Lower lobe of right lung (tissue), 2 donors: Measurements from ENCODE around the gene CCDC134. TPM values are rescaled to one million over a fixed set of nuclear protein-coding genes. Genes with fewer than 3 reads are reported as not detected.

ENCODE experiments used
- ATAC-seq, 2 donors: fragments of 200-7000 bp; cut with Tn5 transposase; one replicate each; pipeline ENCODE4 v1.9.1; 2020 to 2022; ENCODE audit warnings: mild to moderate bottlenecking in 2 of 2, moderate library complexity in 2 of 2
- DNase-seq: peaks from one replicate; pipeline ENCODE4 v3.0.0-alpha.2; 2020
- H3K27ac ChIP-seq: fragments of 200-600 bp; one replicate; pipeline ENCODE4 v1.8.0; 2022
- H3K27me3 ChIP-seq: fragments of 200-600 bp; one replicate; pipeline ENCODE4 v1.8.0; 2022; ENCODE audit warnings: low read depth
- H3K36me3 ChIP-seq: fragments of 200-600 bp; one replicate; pipeline ENCODE4 v1.8.0; 2022; ENCODE audit warnings: mild to moderate bottlenecking
- H3K4me1 ChIP-seq: fragments of 200-600 bp; one replicate; pipeline ENCODE4 v1.8.0; 2022
- H3K4me3 ChIP-seq: fragments of 200-600 bp; one replicate; pipeline ENCODE4 v1.8.0; 2022; ENCODE audit warnings: mild to moderate bottlenecking
- H3K9me3 ChIP-seq: fragments of 200-600 bp; one replicate; pipeline ENCODE4 v1.8.0; 2022
- intact Hi-C: fragments of 100-400 bp; cut with DNase I; formaldehyde crosslinking; loops from one replicate; pipeline ENCODE4 v1.11.0; 2022
- total RNA-seq: library from RNA; stranded (reverse); fragmentation: NEBNext Ultra II Directional; extraction: Animal tissue kit (Norgen Biotek cat#: 25700); gene quantifications from one replicate; pipeline ENCODE4 v1.2.1, GENCODE V29; 2021
- TF ChIP-seq, protein P1 (sequence below): fragments of 200-600 bp; IDR thresholded peaks from one replicate; pipeline ENCODE4 v1.8.0; 2022; ENCODE audit warnings: antibody characterized with exemption, mild to moderate bottlenecking
- donor health status: DM: no; HTN: yes; CAD: no; lungs with severe emphysema.

The CCDC134 gene
- total RNA-seq, 1 donor from 2014 or later = 7.9 TPM

DNA sequence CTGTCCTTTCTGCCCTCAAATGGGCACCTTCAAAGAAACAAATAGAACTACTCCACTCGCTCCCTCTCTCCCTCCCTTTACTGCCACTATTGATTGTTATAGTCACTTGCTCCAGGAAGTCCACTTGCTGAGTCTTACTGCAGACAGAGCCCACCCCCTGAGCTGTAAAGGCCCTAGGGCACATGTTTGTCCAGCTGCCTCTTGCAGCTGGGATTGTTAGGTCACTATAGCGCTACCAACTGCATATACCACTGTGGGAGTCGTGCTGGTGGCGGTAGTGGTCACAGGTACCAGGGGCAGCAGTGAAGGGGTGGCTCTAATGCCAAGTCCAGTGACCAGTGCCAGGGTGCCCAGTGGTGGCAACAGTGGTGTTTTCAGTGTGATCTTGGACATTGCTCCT lies 28.0 kb downstream of the CCDC134 start:
- no peak for ATAC-seq
- Histone ChIP-seq H3K9me3 (no peaks in the 10 kb centered on the region), H3K36me3 (peaks cover 11% of the 10 kb centered on the region), H3K27ac (no peak overlapping the region), H3K4me1 (peaks cover 25% of the 10 kb centered on the region), H3K27me3 (no peaks in the 10 kb centered on the region), H3K4me3 (no peak overlapping the region)
- no peak for DNase-seq
- TF ChIP-seq, protein P1, sequence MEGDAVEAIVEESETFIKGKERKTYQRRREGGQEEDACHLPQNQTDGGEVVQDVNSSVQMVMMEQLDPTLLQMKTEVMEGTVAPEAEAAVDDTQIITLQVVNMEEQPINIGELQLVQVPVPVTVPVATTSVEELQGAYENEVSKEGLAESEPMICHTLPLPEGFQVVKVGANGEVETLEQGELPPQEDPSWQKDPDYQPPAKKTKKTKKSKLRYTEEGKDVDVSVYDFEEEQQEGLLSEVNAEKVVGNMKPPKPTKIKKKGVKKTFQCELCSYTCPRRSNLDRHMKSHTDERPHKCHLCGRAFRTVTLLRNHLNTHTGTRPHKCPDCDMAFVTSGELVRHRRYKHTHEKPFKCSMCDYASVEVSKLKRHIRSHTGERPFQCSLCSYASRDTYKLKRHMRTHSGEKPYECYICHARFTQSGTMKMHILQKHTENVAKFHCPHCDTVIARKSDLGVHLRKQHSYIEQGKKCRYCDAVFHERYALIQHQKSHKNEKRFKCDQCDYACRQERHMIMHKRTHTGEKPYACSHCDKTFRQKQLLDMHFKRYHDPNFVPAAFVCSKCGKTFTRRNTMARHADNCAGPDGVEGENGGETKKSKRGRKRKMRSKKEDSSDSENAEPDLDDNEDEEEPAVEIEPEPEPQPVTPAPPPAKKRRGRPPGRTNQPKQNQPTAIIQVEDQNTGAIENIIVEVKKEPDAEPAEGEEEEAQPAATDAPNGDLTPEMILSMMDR = no peak
- intact Hi-C loops = no loop called here

DNA sequence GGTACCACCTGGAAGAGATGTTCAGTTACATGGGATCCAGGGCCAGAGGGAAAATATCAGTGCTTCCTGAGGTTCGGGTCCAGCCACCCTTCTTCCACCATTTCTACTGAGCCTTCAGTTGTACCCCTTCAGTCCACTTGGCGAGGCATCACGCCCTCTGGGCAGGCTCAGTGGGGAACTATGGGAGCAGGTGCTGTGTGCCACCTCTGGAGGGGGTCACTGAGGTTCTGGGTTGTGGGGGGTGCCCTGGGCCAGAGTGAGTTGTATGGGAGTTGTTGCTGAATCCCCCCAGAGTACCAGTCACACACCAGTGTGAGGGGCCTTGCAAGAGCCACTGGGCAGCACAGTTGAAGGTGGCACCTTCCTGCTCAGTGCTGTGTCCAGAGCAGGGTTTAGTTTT lies 29.7 kb downstream of the CCDC134 start:
- Histone ChIP-seq H3K9me3 (no peaks in the 10 kb centered on the region), H3K4me1 (peaks cover 37% of the 10 kb centered on the region), H3K27ac (no peak overlapping the region), H3K27me3 (no peaks in the 10 kb centered on the region), H3K36me3 (peaks cover 11% of the 10 kb centered on the region), H3K4me3 (no peak overlapping the region)
- no peak for ATAC-seq
- DNase-seq = no peak
- intact Hi-C loops = no loop called here
- TF ChIP-seq, protein P1 = no peak

DNA sequence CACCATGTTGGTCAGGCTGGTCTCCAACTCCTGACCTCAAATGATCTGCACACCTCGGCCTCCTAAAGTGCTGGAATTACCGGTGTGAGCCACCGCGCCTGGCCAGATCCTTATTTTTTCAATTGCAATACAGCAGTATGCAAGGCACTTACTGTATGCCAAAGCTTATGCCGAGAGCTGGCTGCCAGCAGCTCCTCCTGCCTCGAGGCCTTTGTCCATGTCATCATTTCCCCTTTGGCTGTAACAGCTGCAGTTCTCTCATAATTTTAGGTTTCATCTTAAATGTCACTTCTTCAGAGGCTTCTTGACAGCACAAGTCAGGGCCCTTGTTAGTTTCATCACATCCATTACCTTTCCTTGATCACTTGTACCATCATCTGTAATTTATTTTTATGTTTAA lies 30.9 kb downstream of the CCDC134 start:
- H3K9me3 ChIP-seq = no peaks in the 10 kb centered on the region
- peak overlapping the region; percentile 14 for H3K27ac ChIP-seq
- ATAC-seq (no peak), DNase-seq (no peak)
- H3K4me1 ChIP-seq = peaks cover 32% of the 10 kb centered on the region
- no peaks in the 10 kb centered on the region for H3K27me3 ChIP-seq
- H3K36me3 ChIP-seq = peaks cover 10% of the 10 kb centered on the region
- H3K4me3 ChIP-seq = no peak overlapping the region
- intact Hi-C loops = no loop called here
- TF ChIP-seq, protein P1 = no peak

DNA sequence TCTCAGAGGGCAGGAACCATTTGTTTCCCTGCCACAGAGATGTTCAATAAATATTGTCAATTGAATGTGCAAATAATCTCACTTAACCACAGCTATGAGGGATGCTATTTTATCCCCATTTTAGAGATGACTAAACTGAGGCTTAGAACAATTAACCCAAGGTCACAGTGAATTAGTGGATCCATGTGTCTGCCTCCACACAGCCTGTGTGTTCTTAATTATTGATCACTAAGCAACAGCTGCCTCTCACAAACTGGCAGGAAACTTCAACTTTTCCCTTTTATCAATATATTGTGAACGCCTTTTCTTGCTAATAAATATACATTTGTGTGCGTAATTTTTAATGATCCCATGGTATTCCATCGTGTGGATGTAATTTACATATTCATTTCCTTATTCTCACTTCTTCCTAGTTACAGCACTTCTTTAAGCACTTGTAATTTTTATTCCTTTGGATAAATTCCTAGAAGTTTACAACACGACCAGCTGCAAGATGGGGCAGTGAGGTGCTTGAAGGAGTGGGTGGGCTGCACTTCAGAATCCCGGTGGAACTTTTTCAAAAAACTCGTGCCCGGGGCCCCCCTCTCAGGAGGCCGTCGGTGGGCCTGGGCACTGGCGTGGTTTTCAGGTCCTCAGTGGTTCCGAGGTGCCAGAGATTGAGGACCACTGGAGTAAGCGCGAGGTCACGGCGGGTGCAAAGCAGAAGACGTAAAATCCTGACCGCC lies 31.5 kb downstream of the CCDC134 start:
- TF ChIP-seq, protein P1 = no peak
- H3K27ac ChIP-seq = peak overlapping the region; percentile 95
- ATAC-seq (no peak), DNase-seq (no peak)
- H3K4me1 ChIP-seq = peaks cover 26% of the 10 kb centered on the region
- H3K27me3 ChIP-seq = no peaks in the 10 kb centered on the region
- H3K36me3 ChIP-seq = peaks cover 14% of the 10 kb centered on the region
- intact Hi-C loops = no loop called here
- H3K4me3 ChIP-seq = peak overlapping the region; percentile 97
- H3K9me3 ChIP-seq = no peaks in the 10 kb centered on the region

DNA sequence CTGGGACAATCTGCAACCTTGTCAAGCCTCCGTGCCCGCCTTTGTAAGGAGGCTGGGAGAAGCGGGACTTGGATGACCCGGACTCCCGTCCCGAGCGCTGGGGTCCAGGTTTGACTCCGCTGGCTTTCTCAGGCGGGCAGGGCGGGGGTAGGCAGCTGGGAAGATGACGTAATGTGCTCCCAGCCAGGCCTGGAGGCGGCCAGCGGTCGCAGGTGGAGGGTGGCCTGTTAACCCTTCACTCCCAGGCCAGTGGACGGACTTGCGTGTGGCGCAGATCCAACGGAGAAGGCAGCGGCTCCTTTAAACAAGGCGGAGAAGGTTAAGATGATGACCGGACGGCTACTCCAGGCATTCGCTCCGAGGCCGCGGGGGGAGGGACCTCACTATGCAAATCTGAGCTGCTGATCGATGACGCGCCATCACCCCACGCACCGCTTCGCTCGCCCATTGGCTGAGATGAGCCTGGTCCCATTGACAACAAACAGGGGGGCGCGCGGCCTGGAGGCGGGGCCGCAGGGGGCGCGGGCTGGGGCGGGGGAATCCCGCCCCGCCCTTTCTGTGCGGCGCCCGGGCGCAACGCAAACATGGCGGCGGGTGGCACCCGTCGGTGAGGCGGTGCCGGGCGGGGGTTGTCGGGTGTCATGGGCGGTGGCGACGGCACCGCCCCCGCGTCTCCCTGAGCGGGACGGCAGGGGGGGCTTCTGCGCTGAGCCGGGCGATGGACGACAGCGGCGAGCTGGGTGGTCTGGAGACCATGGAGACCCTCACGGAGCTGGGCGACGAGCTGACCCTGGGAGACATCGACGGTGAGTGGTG lies 32.3 kb downstream of the CCDC134 start, which contains the start of gene SREBF2:
TSS of gene SREBF2 (plus strand) at position 553 of the 816 bp plus-strand sequence. CDS start at position 719, 166 bp downstream.
- peak within 1 kb of the TSS; percentile 97 for H3K4me3 ChIP-seq
- H3K36me3 ChIP-seq = peaks cover 17% of the 10 kb centered on the region
- ATAC-seq = peak; percentile 96 to 98
- no peaks in the 10 kb centered on the region for H3K9me3 ChIP-seq
- peaks cover 26% of the 10 kb centered on the region for H3K4me1 ChIP-seq
- intact Hi-C loops = no loop called here
- DNase-seq = peak; percentile 100
- H3K27me3 ChIP-seq = no peaks in the 10 kb centered on the region
- H3K27ac ChIP-seq = peak within 1 kb of the TSS; percentile 95
- TF ChIP-seq, protein P1 = peak; percentile 17
